HepG2 (cell line): ENCODE measurements around the gene USP7. TPM values are rescaled to one million over a fixed set of nuclear protein-coding genes. Genes with fewer than 3 reads are reported as not detected.

Source experiments
- ATAC-seq: fragments of 200-7000 bp; cut with Tn5 transposase; 3 replicates; pipeline ENCODE4 v1.9.1; 2020; ENCODE audit warnings: mild to moderate bottlenecking, moderate library complexity
- BruUV-seq: library from RNA; stranded (reverse); fragments of 400-500 nt; replicated peaks from 2 replicates; lab custom pipeline; 2021; lab: Mats Ljungman, UMichigan
- CTCF ChIA-PET: fragments of 300-600 bp; formaldehyde crosslinking; extraction: SDS; loops from one replicate; lab custom pipeline; 2021; ENCODE audit warnings: low total read pairs, inconsistent platforms, low intra/inter-chr PET ratio; lab: Yijun Ruan, JAX
- POLR2A ChIA-PET: fragments of 350-600 bp; sonication (Branson Sonifier 250); formaldehyde crosslinking; loops from one replicate; lab custom pipeline; 2020; ENCODE audit warnings: antibody characterized with exemption, inconsistent platforms; lab: Yijun Ruan, JAX
- DNase-seq: peaks from one replicate; pipeline ENCODE4 v3.0.0-alpha.2; 2015; ENCODE audit warnings: low spot score
- FAIRE-seq: peaks from 3 replicates; lab custom pipeline; 2011; peaks lifted over from hg19 to GRCh38; lab: Jason Lieb, UNC
- H2AFZ ChIP-seq: one replicate; pipeline ENCODE4 v1.6.1; 2011; ENCODE audit warnings: low read length, inconsistent platforms
- H3K27ac ChIP-seq: fragments of 300-600 bp; 3 replicates; pipeline ENCODE4 v1.8.0; 2011; ENCODE audit warnings: mixed run types, mild to moderate bottlenecking, mixed read lengths, low read length, inconsistent platforms; ENCODE audit not compliant: insufficient read depth; ENCODE audit errors: extremely low read length
- H3K27me3 ChIP-seq, 2 experiments: fragments of 200-600 bp in 1 of 2; 2 replicates in 1 of 2; 3 replicates in 1 of 2; pipeline versions ENCODE4 v1.6.0 to v1.8.0; 2011; ENCODE audit warnings: low read length in 2 of 2, mild to moderate bottlenecking in 2 of 2, moderate library complexity in 2 of 2, inconsistent platforms in 1 of 2; ENCODE audit not compliant: insufficient read depth in 2 of 2, control insufficient read depth in 1 of 2
- H3K36me3 ChIP-seq, 2 experiments: fragments of 200-600 bp in 1 of 2; replicated peaks in 1 of 2; 2 replicates in 1 of 2; 3 replicates in 1 of 2; pipeline versions ENCODE4 v1.5.1 to v1.8.0; 2011; ENCODE audit warnings: low read length in 2 of 2, inconsistent platforms in 1 of 2; ENCODE audit not compliant: insufficient read depth in 2 of 2, control insufficient read depth in 1 of 2
- H3K4me1 ChIP-seq: 2 replicates; pipeline ENCODE4 v1.5.1; 2012; ENCODE audit warnings: low read length, inconsistent platforms; ENCODE audit not compliant: insufficient read depth
- H3K4me2 ChIP-seq: 2 replicates; pipeline ENCODE4 v1.6.0; 2011; ENCODE audit warnings: low read depth, low read length, inconsistent platforms
- H3K4me3 ChIP-seq, 3 experiments: fragments of 200-600 bp in 1 of 3; sonication (generic), shearing (Covaris generic) in 1 of 3; replicated peaks in 1 of 3; 2 replicates each; pipeline ENCODE4 v1.5.1; 2011 to 2016; ENCODE audit warnings: low read length in 3 of 3, inconsistent platforms in 2 of 3, low read depth in 2 of 3, mild to moderate bottlenecking in 2 of 3, control low read depth in 1 of 3, mixed read lengths in 1 of 3; ENCODE audit not compliant: insufficient read depth in 1 of 3
- H3K79me2 ChIP-seq: one replicate; pipeline ENCODE4 v1.6.1; 2011; ENCODE audit warnings: low read length, inconsistent platforms; ENCODE audit not compliant: insufficient read depth
- H3K9ac ChIP-seq: 2 replicates; pipeline ENCODE4 v1.6.0; 2011; ENCODE audit warnings: mild to moderate bottlenecking, low read depth, low read length, inconsistent platforms; ENCODE audit not compliant: insufficient read depth
- H3K9me3 ChIP-seq: 2 replicates; pipeline ENCODE4 v1.5.1; 2012; ENCODE audit warnings: mild to moderate bottlenecking, low read length
- H4K20me1 ChIP-seq: 2 replicates; pipeline ENCODE4 v1.6.0; 2011; ENCODE audit warnings: inconsistent platforms, mild to moderate bottlenecking, low read length, moderate library complexity; ENCODE audit not compliant: insufficient read depth
- ARHGAP35 ChIP-seq: sonication (generic); formaldehyde crosslinking; IDR thresholded peaks from 2 replicates; pipeline ENCODE4 v1.9.0; 2022; ENCODE audit warnings: mild to moderate bottlenecking, inconsistent platforms, moderate library complexity, missing genetic modification reagents, borderline replicate concordance
- RXRA ChIP-seq: sonication (generic); formaldehyde crosslinking; IDR thresholded peaks from 2 replicates; pipeline ENCODE4 v1.5.1; 2020; ENCODE audit warnings: missing genetic modification reagents
- ZFAT ChIP-seq: sonication (generic); formaldehyde crosslinking; conservative IDR thresholded peaks from 2 replicates; pipeline ENCODE4 v1.8.1; 2023; ENCODE audit warnings: missing genetic modification reagents, inconsistent platforms
- ZFX ChIP-seq: sonication (generic); formaldehyde crosslinking; IDR thresholded peaks from 2 replicates; pipeline ENCODE4 v1.4.0; 2020; ENCODE audit warnings: mild to moderate bottlenecking, low read depth, missing genetic modification reagents, moderate library complexity
- ZNF543 ChIP-seq: sonication (generic); formaldehyde crosslinking; IDR thresholded peaks from 2 replicates; pipeline ENCODE4 v1.4.0; 2020; ENCODE audit warnings: mild to moderate bottlenecking, missing genetic modification reagents
- ZNF598 ChIP-seq: sonication (generic); formaldehyde crosslinking; IDR thresholded peaks from 2 replicates; pipeline ENCODE4 v1.5.1; 2020; ENCODE audit warnings: mild to moderate bottlenecking, missing genetic modification reagents, borderline replicate concordance
- ZNF83 ChIP-seq: sonication (generic); formaldehyde crosslinking; IDR thresholded peaks from 2 replicates; pipeline ENCODE4 v1.4.0; 2020; ENCODE audit warnings: missing genetic modification reagents, mild to moderate bottlenecking, borderline replicate concordance
- ZNF883 ChIP-seq: sonication (generic); formaldehyde crosslinking; IDR thresholded peaks from 2 replicates; pipeline ENCODE4 v1.5.1; 2020; ENCODE audit warnings: mild to moderate bottlenecking, missing genetic modification reagents; ENCODE audit errors: not compliant biosample characterization
- WGBS: methylation state at CpG from one replicate; pipeline ENCODE4 v1.1.6; 2017; ENCODE audit warnings: low lambda C conversion rate; 5-methylcytosine and 5-hydroxymethylcytosine counted together
- in situ Hi-C: cut with HindIII; loops from 2 replicates; pipeline ENCODE4 v1.10.0; 2017; ENCODE audit warnings: low pct_unique_long_range_greater_than_20kb; ENCODE audit not compliant: extremely low pct_ligation_motif_present
- intact Hi-C: fragments of 100-400 bp; cut with micrococcal nuclease; formaldehyde crosslinking; loops from one replicate; pipeline ENCODE4 v1.10.0; 2022; ENCODE audit not compliant: unreplicated experiment
- polyA plus RNA-seq, 8 experiments: library from polyadenylated mRNA; depleted of rRNA in 3 of 8; stranded (reverse) in 7 of 8; unstranded in 1 of 8; fragments of >200 nt; fragmentation: Illumina TruSeq in 4 of 8; extraction: Trizol in 4 of 8; gene quantifications; 2 replicates each; pipeline versions ENCODE4 v1.2.1 to v1.2.3, GENCODE V29; 2011 to 2016; ENCODE audit warnings: low read depth in 4 of 8, missing spikeins in 1 of 8, mixed read lengths in 1 of 8; ENCODE audit not compliant: insufficient read depth in 1 of 8
- total RNA-seq, 5 experiments: library from RNA; depleted of rRNA; stranded (reverse); fragments of >200 nt; fragmentation: Illumina TruSeq; extraction: Trizol; gene quantifications; 2 replicates each; pipeline ENCODE4 v1.2.3, GENCODE V29; 2016; ENCODE audit warnings: low read depth in 1 of 5
- TF ChIP-seq, protein P1 (sequence below): sonication (generic); formaldehyde crosslinking; IDR thresholded peaks from 2 replicates; pipeline ENCODE4 v1.4.0; 2020; ENCODE audit warnings: mild to moderate bottlenecking, missing genetic modification reagents
- TF ChIP-seq, protein P2 (sequence below): sonication (generic); formaldehyde crosslinking; IDR thresholded peaks from 2 replicates; pipeline ENCODE4 v1.5.1; 2020; ENCODE audit warnings: mild to moderate bottlenecking, missing genetic modification reagents
- TF ChIP-seq, protein P3 (sequence below): sonication (generic); formaldehyde crosslinking; IDR thresholded peaks from 2 replicates; pipeline ENCODE4 v1.4.0; 2020; ENCODE audit warnings: mild to moderate bottlenecking, low read depth, missing genetic modification reagents
- TF ChIP-seq, protein P4 (sequence below): sonication (generic); formaldehyde crosslinking; IDR thresholded peaks from 2 replicates; pipeline ENCODE4 v1.4.0; 2020; ENCODE audit warnings: mild to moderate bottlenecking, missing genetic modification reagents

USP7 gene
- total and polyA plus RNA-seq, 2 of the 13 experiments (the other 11 are each of a cell fraction or from before 2014, with no cell fraction given) = 52.5 to 173 TPM

DNA sequence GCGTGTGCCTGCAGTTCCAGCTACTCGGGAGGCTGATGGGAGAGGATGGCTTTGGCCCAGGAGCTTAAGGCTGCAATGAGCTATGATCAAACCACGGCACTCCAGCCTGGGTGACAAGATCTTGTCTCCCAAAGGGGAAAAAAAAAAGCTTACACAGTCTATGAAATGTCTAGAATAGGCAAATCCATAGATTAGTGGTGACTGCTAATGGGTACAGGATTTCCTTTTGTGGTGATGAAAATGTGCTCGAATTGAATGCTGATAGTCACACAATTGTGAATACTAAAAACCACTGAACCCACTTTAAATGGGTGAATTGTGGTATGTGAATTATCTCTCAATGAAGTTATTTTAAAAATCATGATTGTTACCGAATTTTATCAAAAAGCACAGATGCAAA lies 14.9 kb downstream of the USP7 start (continued):
- TF ChIP-seq, protein P1, sequence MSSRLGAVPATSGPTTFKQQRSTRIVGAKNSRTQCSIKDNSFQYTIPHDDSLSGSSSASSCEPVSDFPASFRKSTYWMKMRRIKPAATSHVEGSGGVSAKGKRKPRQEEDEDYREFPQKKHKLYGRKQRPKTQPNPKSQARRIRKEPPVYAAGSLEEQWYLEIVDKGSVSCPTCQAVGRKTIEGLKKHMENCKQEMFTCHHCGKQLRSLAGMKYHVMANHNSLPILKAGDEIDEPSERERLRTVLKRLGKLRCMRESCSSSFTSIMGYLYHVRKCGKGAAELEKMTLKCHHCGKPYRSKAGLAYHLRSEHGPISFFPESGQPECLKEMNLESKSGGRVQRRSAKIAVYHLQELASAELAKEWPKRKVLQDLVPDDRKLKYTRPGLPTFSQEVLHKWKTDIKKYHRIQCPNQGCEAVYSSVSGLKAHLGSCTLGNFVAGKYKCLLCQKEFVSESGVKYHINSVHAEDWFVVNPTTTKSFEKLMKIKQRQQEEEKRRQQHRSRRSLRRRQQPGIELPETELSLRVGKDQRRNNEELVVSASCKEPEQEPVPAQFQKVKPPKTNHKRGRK (CRISPR knock-in tag) = no peak
- TF ChIP-seq, all 625 proteins: peak for 2

DNA sequence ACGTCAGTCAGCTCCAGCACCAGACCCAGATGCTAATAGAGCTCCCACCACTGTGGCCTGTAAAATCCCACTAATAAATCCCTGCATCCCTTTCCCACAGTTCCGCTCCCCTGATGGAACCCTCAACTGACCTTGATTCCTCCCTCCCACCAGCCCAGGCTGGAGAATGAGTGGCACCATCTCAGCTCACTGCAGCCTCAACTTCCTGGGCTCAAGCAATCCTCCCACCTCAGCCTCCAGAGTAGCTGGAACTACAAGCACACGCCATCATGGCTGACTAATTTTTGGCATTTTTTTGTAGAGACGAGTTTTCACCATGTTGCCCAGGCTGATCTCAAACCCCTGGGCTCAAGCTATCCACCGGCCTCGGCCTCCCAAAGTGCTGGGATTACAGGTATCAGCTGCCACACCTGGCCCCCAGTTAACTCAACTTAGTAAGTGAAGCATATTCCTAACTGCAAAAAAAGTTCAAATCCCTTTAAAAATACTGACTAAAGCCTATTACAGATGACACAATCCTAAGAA lies 15.6 kb downstream of the USP7 start:
- intact Hi-C loops = no loop called here
- WGBS = 92% methylated on average over 6 of the region's 6 CpGs
- no peak for DNase-seq
- ChIA-PET POLR2A (interaction anchor here (1.5 kb wide), 1 partner anchor 12 kb away, joined by 4 read pairs; no protein-coding TSS in a partner anchor), CTCF (no interaction called here)
- H3K36me3 ChIP-seq = peaks cover 0 to 5% of the 10 kb centered on the region in 2 experiments; a peak in 2 of 5 replicates
- no peaks in the 10 kb centered on the region for H3K27me3 ChIP-seq
- in situ Hi-C loops = no loop called here
- H3K27ac ChIP-seq = no peak overlapping the region
- H3K9me3 ChIP-seq = no peaks in the 10 kb centered on the region
- peaks cover 100% of the 10 kb centered on the region for H3K79me2 ChIP-seq
- peaks cover 97% of the 10 kb centered on the region for H3K4me1 ChIP-seq
- H2AFZ ChIP-seq = no peak overlapping the region
- peaks cover 100% of the 10 kb centered on the region for H4K20me1 ChIP-seq
- H3K9ac ChIP-seq = no peak overlapping the region
- FAIRE-seq = no peak
- no peak overlapping the region for H3K4me2 ChIP-seq
- no peak for ATAC-seq
- BruUV-seq = no TSS peak
- H3K4me3 ChIP-seq = no peak overlapping the region
- TF ChIP-seq, protein P2, sequence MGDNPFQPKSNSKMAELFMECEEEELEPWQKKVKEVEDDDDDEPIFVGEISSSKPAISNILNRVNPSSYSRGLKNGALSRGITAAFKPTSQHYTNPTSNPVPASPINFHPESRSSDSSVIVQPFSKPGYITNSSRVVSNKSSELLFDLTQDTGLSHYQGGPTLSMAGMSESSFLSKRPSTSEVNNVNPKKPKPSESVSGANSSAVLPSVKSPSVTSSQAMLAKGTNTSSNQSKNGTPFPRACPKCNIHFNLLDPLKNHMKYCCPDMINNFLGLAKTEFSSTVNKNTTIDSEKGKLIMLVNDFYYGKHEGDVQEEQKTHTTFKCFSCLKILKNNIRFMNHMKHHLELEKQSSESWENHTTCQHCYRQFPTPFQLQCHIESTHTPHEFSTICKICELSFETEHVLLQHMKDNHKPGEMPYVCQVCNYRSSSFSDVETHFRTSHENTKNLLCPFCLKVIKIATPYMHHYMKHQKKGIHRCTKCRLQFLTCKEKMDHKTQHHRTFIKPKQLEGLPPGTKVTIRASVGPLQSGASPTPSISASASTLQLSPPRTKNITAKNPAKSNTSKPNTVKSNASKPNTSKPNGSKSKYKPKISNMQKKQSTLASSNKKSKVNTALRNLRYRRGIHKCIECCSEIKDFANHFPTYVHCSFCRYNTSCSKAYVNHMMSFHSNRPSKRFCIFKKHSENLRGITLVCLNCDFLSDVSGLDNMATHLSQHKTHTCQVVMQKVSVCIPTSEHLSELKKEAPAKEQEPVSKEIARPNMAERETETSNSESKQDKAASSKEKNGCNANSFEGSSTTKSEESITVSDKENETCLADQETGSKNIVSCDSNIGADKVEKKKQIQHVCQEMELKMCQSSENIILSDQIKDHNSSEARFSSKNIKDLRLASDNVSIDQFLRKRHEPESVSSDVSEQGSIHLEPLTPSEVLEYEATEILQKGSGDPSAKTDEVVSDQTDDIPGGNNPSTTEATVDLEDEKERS (CRISPR knock-in tag) = no peak
- TF ChIP-seq, protein P3, sequence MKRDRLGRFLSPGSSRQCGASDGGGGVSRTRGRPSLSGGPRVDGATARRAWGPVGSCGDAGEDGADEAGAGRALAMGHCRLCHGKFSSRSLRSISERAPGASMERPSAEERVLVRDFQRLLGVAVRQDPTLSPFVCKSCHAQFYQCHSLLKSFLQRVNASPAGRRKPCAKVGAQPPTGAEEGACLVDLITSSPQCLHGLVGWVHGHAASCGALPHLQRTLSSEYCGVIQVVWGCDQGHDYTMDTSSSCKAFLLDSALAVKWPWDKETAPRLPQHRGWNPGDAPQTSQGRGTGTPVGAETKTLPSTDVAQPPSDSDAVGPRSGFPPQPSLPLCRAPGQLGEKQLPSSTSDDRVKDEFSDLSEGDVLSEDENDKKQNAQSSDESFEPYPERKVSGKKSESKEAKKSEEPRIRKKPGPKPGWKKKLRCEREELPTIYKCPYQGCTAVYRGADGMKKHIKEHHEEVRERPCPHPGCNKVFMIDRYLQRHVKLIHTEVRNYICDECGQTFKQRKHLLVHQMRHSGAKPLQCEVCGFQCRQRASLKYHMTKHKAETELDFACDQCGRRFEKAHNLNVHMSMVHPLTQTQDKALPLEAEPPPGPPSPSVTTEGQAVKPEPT (CRISPR knock-in tag) = no peak
- TF ChIP-seq ZFAT (CRISPR knock-in tag) (0 out of 2 replicates have a peak, but pooled peaks have one; percentile 44), ZNF598 (CRISPR knock-in tag) (peak; percentile 71; the same call in 1 of the 2 replicates), ZNF83 (no peak), ARHGAP35 (CRISPR knock-in tag) (no peak), ZNF883 (CRISPR knock-in tag) (peak; percentile 51), ZFX (CRISPR knock-in tag) (0 out of 2 replicates have a peak, but pooled peaks have one; percentile 8), RXRA (CRISPR knock-in tag) (0 out of 2 replicates have a peak, but pooled peaks have one; percentile 15), ZNF543 (0 out of 2 replicates have a peak, but pooled peaks have one; percentile 17)
- TF ChIP-seq, protein P4, sequence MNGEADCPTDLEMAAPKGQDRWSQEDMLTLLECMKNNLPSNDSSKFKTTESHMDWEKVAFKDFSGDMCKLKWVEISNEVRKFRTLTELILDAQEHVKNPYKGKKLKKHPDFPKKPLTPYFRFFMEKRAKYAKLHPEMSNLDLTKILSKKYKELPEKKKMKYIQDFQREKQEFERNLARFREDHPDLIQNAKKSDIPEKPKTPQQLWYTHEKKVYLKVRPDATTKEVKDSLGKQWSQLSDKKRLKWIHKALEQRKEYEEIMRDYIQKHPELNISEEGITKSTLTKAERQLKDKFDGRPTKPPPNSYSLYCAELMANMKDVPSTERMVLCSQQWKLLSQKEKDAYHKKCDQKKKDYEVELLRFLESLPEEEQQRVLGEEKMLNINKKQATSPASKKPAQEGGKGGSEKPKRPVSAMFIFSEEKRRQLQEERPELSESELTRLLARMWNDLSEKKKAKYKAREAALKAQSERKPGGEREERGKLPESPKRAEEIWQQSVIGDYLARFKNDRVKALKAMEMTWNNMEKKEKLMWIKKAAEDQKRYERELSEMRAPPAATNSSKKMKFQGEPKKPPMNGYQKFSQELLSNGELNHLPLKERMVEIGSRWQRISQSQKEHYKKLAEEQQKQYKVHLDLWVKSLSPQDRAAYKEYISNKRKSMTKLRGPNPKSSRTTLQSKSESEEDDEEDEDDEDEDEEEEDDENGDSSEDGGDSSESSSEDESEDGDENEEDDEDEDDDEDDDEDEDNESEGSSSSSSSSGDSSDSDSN = 0 out of 2 replicates have a peak, but pooled peaks have one; percentile 20
